ENCODE results near the gene FHIT. TPM values are rescaled to one million over a fixed set of nuclear protein-coding genes. Genes with fewer than 3 reads are reported as not detected.

The FHIT gene
- total RNA-seq, 2 donors from 2014 or later = 10.4 to 15.8 TPM

DNA sequence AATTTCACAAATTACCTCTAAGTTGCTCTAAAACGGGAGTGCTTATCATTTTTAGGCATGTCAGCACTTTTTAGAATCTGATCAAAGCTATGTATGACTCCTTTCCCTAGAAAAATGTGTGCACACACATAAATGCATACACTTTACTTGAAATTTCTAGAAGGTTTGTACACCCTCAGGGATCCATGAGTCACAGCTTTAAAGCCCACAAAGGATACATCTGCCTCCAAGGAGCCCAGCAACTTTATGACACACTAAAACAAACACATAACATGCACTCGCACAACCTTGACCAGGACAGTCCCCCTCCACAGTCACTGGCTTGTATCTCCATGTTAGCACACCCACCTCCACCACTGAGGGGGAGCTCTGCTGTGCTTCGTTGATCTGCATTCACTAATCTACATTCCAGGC, 1479.5 kb downstream of the FHIT start:
- WGBS, 2 donors = 71 to 85% methylated on average over 3 of the region's 3 CpGs
- no peak for TF ChIP-seq POLR2A (IDR thresholded peaks at IDR 0.05)
- TF ChIP-seq, protein P1, sequence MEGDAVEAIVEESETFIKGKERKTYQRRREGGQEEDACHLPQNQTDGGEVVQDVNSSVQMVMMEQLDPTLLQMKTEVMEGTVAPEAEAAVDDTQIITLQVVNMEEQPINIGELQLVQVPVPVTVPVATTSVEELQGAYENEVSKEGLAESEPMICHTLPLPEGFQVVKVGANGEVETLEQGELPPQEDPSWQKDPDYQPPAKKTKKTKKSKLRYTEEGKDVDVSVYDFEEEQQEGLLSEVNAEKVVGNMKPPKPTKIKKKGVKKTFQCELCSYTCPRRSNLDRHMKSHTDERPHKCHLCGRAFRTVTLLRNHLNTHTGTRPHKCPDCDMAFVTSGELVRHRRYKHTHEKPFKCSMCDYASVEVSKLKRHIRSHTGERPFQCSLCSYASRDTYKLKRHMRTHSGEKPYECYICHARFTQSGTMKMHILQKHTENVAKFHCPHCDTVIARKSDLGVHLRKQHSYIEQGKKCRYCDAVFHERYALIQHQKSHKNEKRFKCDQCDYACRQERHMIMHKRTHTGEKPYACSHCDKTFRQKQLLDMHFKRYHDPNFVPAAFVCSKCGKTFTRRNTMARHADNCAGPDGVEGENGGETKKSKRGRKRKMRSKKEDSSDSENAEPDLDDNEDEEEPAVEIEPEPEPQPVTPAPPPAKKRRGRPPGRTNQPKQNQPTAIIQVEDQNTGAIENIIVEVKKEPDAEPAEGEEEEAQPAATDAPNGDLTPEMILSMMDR (IDR thresholded peaks at IDR 0.05) = no peak
- Histone ChIP-seq H3K4me3 (no peak overlapping the region), H3K36me3 (replicated peaks in 1 of 2; ENCODE audit: insufficient read depth in 1 of 2, low read depth in 2 of 2) (no peaks in the 10 kb centered on the region), H3K27ac (no peak overlapping the region), H3K9me3 (no peaks in the 10 kb centered on the region), H3K4me1 (no peaks in the 10 kb centered on the region), H3K27me3 (no peaks in the 10 kb centered on the region)
- ATAC-seq (no peak), DNase-seq (no peak)
- intact Hi-C loops (cut with DNase I) = no loop called here

DNA sequence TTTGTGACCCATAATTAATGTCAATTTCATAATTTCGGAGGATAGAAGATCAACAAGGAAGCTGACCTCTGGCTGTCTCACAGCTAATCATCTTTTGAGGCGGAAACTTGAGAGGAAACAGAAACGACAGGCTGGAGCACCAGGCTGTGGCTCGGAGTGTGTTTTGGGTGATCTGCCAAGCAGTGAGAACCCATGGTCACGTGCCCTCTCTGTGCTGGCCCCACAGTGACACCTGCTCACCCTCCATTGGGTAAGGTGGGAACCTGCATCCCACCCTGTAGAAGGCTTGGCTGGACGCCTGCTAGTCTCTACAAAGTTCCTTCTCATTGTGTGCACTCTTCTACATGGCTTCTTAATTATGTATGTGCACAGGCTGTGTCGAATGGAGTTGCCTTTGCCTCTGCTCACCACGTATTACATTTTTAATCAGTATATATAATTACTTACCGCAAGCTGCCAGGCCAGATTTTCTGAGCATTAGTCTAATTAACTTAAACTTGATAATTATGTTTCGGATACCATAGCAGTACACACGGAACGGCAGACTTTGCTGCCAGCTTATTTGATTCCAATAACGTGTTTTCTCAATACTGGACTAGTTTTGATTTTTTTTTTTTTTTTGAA, 1482.0 kb downstream of the FHIT start:
- ATAC-seq = no peak
- 88 to 89% methylated on average over 13 of the region's 13 CpGs for WGBS, 2 donors

DNA sequence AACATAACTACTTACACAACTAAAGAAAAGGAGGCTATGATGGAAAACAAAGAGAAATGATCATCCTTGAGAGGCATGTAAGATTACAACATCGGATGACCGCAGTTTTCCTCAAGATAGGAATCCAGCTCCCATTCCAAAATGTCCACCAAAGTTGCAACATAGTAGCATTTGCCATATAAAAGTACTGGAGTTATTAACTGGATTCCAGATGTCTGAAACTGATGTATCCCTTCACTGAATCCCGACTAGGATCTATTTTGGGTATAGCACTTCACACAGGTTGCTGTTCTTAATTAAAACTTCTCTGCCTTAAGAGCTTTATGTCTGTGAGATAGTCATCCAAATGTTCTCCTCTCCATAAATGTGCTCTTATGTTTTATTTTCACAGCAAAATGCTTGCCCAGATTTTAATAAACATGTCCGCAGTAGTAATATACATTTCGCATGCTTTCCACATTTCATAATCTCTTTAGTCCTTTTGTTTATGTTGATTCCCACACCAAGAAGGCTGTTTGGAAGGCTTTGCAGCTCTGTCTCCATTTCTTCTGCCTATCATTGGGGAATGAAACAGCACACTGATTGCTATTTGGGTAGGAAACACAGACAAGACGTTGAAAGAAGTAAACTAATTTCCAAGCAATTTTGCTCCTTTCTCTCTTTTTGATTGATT, 1484.9 kb downstream of the FHIT start:
- Histone ChIP-seq H3K9me3 (no peaks in the 10 kb centered on the region), H3K36me3 (replicated peaks in 1 of 2; ENCODE audit: insufficient read depth in 1 of 2, low read depth in 2 of 2) (no peaks in the 10 kb centered on the region), H3K4me1 (no peaks in the 10 kb centered on the region), H3K27ac (no peak overlapping the region), H3K4me3 (no peak overlapping the region), H3K27me3 (no peaks in the 10 kb centered on the region)
- no peak for TF ChIP-seq POLR2A (IDR thresholded peaks at IDR 0.05)
- TF ChIP-seq, protein P1 (IDR thresholded peaks at IDR 0.05) = no peak
- ATAC-seq (peak; percentile 38), DNase-seq (peak in 1 of 4 donors; percentile 23)
- intact Hi-C loops (cut with DNase I) = no loop called here
- 82 to 85% methylated on average over 6 of the region's 6 CpGs for WGBS, 2 donors

More for the DNA sequence above, 1482.0 kb downstream of the FHIT start:
- Histone ChIP-seq H3K27me3 (no peaks in the 10 kb centered on the region), H3K27ac (no peak overlapping the region), H3K4me3 (no peak overlapping the region), H3K4me1 (no peaks in the 10 kb centered on the region), H3K9me3 (no peaks in the 10 kb centered on the region), H3K36me3 (replicated peaks in 1 of 2; ENCODE audit: insufficient read depth in 1 of 2, low read depth in 2 of 2) (no peaks in the 10 kb centered on the region)
- intact Hi-C loops (cut with DNase I) = no loop called here
- no peak for DNase-seq
- TF ChIP-seq, protein P1 (IDR thresholded peaks at IDR 0.05) = no peak
- TF ChIP-seq POLR2A (IDR thresholded peaks at IDR 0.05) = no peak

DNA sequence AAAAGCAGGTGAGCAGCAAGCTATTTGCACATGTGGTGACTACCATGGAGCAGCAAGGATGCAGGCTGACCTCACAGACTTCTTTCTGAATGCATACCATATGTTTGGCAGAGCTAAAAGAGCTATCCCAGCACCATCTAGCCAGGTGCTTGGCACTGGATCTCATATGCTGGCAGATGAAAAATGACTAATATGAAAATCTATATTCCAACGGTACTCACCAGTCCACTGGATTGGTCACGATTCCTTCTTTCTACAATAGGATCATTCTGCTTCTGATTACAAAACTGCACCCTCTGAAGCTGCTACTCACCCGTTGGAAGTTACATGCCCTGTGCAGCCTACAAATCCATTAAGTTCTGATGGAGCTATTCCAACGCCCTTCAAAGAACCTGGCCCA, 1487.1 kb downstream of the FHIT start:
- Histone ChIP-seq H3K4me3 (no peak overlapping the region), H3K27ac (no peak overlapping the region), H3K9me3 (no peaks in the 10 kb centered on the region), H3K36me3 (replicated peaks in 1 of 2; ENCODE audit: insufficient read depth in 1 of 2, low read depth in 2 of 2) (no peaks in the 10 kb centered on the region), H3K4me1 (peaks cover 9% of the 10 kb centered on the region), H3K27me3 (no peaks in the 10 kb centered on the region)
- ATAC-seq (no peak), DNase-seq (no peak)
- WGBS, 2 donors = 37 to 42% methylated on average over 4 of the region's 4 CpGs
- intact Hi-C loops (cut with DNase I) = no loop called here
- no peak for TF ChIP-seq POLR2A (IDR thresholded peaks at IDR 0.05)

DNA sequence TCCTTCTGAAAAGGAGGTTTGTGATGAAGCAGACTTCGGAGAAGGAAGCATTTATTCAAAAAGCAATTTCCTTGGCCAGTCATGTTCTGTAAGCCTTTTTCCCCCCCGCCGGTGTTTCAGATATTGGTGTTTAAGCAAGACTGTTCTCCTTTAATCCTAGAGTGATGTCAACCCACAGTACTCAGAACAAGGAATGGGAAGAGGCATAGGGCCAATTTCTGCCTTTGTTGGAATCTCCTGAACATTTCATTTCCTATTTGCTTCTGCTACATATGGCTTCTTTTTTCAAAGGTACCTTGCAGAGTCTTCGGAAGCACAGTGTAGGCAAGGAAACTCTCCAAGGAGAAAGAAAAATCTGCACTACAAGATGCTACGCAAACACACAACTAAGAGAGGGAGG, 1488.3 kb downstream of the FHIT start:
- TF ChIP-seq, protein P1 (IDR thresholded peaks at IDR 0.05) = no peak
- TF ChIP-seq POLR2A (IDR thresholded peaks at IDR 0.05) = no peak
- WGBS, 2 donors = 83 to 95% methylated on average over 5 of the region's 5 CpGs
- H3K36me3 ChIP-seq (replicated peaks in 1 of 2; ENCODE audit: insufficient read depth in 1 of 2, low read depth in 2 of 2) = no peaks in the 10 kb centered on the region
- no peaks in the 10 kb centered on the region for H3K9me3 ChIP-seq
- no peak overlapping the region for H3K27ac ChIP-seq
- no peaks in the 10 kb centered on the region for H3K27me3 ChIP-seq
- no peak for DNase-seq
- ATAC-seq = no peak
- no peak overlapping the region for H3K4me3 ChIP-seq
- intact Hi-C loops (cut with DNase I) = no loop called here
- H3K4me1 ChIP-seq = peaks cover 11% of the 10 kb centered on the region
